Measurements from ENCODE around the gene C22orf23.
A peak's percentile ranks its signal among the peaks of the same experiment; 100 is the strongest.

The C22orf23 gene

GRCh38 chr22:37918580-37919270 lies 34.7 kb downstream of the C22orf23 start:
- Histone ChIP-seq H3K4me2 (peak overlapping the region; percentile 81), H3K27me3 (no peaks in the 10 kb centered on the region), H4K20me1 (peaks cover 1% of the 10 kb centered on the region), H3K36me3 (peaks cover 44% of the 10 kb centered on the region), H3K27ac (peak overlapping the region; percentile 73), H3K9ac (peak overlapping the region; percentile 53; the same call in 1 of the 2 replicates), H3K4me3 (peak overlapping the region; percentile 12; the same call in 1 of the 2 replicates), H3K4me1 (peaks cover 91% of the 10 kb centered on the region), H3K9me3 (no peaks in the 10 kb centered on the region)
- TF ChIP-seq Cebpa-rat (IDR thresholded peaks at IDR 0.05), result no peak

- no peaks in the 10 kb centered on the region for H3K9me3 ChIP-seq
- peaks cover 8% of the 10 kb centered on the region for H4K20me1 ChIP-seq
- no peaks in the 10 kb centered on the region for H3K27me3 ChIP-seq
- H3K4me2 ChIP-seq, result peak overlapping the region; percentile 81
- H3K4me3 ChIP-seq, result peak overlapping the region; percentile 12; the same call in 1 of the 2 replicates
- peak overlapping the region; percentile 73 for H3K27ac ChIP-seq
- H3K9ac ChIP-seq, result peak overlapping the region; percentile 53; the same call in 1 of the 2 replicates
- no peak for TF ChIP-seq Cebpa-rat (IDR thresholded peaks at IDR 0.05)
- H3K4me1 ChIP-seq, result peaks cover 91% of the 10 kb centered on the region
- peaks cover 44% of the 10 kb centered on the region for H3K36me3 ChIP-seq
Measured at GRCh38 chr22:37917874-37918548, 35.4 kb downstream of the C22orf23 start.

DNA sequence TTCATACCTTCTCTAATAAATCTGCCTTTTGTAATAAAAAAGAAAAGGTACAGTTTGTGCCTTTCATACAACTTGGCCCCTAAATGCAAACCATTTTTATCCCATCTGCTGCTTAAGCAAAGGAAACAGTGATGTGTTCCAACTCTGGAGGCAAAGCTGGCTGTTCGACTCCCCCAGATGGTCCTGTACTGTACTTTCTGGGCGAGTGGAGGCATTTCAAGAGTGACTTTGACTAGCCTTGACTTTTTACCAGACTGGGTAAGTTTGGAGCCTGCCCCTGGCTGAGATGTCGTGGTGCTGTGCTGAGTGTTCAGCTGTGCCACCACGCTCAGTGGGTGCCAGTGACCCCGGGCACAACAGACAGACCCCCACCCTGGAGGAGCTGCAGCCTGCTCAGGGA lies 37.1 kb downstream of the C22orf23 start:
- Histone ChIP-seq H3K27ac (peak overlapping the region; percentile 22; the same call in 1 of the 2 replicates), H3K4me2 (no peak overlapping the region), H3K9me3 (no peaks in the 10 kb centered on the region), H3K27me3 (no peaks in the 10 kb centered on the region), H3K4me3 (no peak overlapping the region), H3K36me3 (peaks cover 49% of the 10 kb centered on the region), H3K9ac (no peak overlapping the region), H3K4me1 (peaks cover 94% of the 10 kb centered on the region), H4K20me1 (peaks cover 25% of the 10 kb centered on the region)
- no peak for TF ChIP-seq Cebpa-rat (IDR thresholded peaks at IDR 0.05)

GRCh38 chr22:37913233-37913721 lies 40.1 kb downstream of the C22orf23 start:
- Histone ChIP-seq H3K9ac (no peak overlapping the region), H3K4me2 (peak overlapping the region; percentile 82), H4K20me1 (peaks cover 52% of the 10 kb centered on the region), H3K9me3 (no peaks in the 10 kb centered on the region), H3K27ac (0 out of 2 replicates have a peak overlapping the region, but pooled peaks have one; percentile 15), H3K36me3 (peaks cover 37% of the 10 kb centered on the region), H3K27me3 (no peaks in the 10 kb centered on the region), H3K4me3 (no peak overlapping the region), H3K4me1 (peaks cover 94% of the 10 kb centered on the region)
- TF ChIP-seq Cebpa-rat (IDR thresholded peaks at IDR 0.05), result no peak

DNA sequence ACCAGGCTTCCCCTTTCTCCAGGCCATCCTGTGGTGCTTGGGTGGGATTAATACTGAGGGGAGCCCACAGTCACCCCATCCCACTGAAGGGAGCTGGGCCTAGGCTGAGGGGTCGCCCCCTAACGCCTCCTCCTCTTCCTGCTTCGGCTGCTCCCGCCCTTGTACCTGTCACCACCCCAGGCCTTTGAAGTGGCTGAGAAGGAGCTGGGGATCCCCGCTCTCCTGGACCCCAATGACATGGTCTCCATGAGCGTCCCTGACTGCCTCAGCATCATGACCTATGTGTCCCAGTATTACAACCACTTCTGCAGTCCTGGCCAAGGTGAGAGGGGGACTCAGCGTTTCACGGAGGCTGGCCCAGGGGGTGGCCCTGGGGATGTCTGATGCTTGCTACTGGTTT lies 41.2 kb downstream of the C22orf23 start:
- Histone ChIP-seq H3K4me1 (peaks cover 94% of the 10 kb centered on the region), H4K20me1 (peaks cover 63% of the 10 kb centered on the region), H3K9me3 (no peaks in the 10 kb centered on the region), H3K9ac (no peak overlapping the region), H3K27ac (peak overlapping the region; percentile 14; the same call in 1 of the 2 replicates), H3K4me2 (peak overlapping the region; percentile 82), H3K36me3 (peaks cover 27% of the 10 kb centered on the region), H3K27me3 (no peaks in the 10 kb centered on the region), H3K4me3 (no peak overlapping the region)
- no peak for TF ChIP-seq Cebpa-rat (IDR thresholded peaks at IDR 0.05)

GRCh38 chr22:37911697-37912096 lies 41.7 kb downstream of the C22orf23 start:
- peak overlapping the region; percentile 82 for H3K4me2 ChIP-seq
- peaks cover 22% of the 10 kb centered on the region for H3K36me3 ChIP-seq
- no peak for TF ChIP-seq Cebpa-rat (IDR thresholded peaks at IDR 0.05)
- H3K9me3 ChIP-seq, result no peaks in the 10 kb centered on the region
- H3K4me1 ChIP-seq, result peaks cover 94% of the 10 kb centered on the region
- 0 out of 2 replicates have a peak overlapping the region, but pooled peaks have one; percentile 47 for H3K9ac ChIP-seq
- H3K4me3 ChIP-seq, result no peak overlapping the region
- H4K20me1 ChIP-seq, result peaks cover 66% of the 10 kb centered on the region
- peak overlapping the region; percentile 25; the same call in 1 of the 2 replicates for H3K27ac ChIP-seq
- H3K27me3 ChIP-seq, result no peaks in the 10 kb centered on the region

DNA sequence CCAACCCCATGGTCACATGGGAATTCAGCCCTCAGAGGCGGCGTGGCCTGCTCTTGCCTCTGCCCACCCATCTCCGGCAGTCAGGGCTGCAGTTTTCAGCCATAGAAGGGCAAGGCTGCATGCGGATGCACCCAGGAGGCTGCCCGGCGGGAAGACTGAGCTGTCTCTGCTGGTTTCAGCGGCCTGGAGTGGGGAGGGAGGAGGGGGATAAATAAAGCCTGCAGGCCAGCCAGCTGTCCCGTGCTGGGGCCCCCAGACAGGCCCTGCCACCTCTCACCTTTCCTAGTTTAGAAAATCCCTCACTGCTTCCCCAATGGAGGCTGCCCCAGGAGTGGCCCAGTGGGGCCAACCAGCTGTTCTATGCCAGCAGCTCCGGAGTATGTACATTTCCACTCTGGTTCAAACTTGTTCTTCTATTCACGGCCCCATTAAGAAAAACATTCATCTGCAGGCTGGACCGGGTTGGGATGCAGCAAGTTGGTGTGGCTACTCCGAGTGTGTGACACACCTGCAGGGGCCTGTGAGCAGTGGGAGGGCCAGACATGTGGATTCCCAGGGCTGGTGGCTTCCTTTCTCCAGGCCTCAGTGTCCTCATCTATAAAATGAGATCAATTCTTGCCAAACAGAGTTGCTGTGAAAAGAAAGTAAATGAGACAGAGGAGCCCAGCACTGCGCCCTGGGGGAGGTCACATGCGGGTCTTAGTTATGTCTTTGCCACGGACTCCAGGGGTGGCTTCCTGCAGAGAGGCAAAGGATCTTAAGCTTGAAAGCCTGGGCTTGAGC lies 42.3 kb downstream of the C22orf23 start:
- Histone ChIP-seq H3K9me3 (no peaks in the 10 kb centered on the region), H3K27ac (peak overlapping the region; percentile 25), H3K9ac (peak overlapping the region; percentile 47), H3K4me2 (peak overlapping the region; percentile 82), H3K27me3 (no peaks in the 10 kb centered on the region), H3K4me3 (no peak overlapping the region), H4K20me1 (peaks cover 66% of the 10 kb centered on the region), H3K4me1 (peaks cover 89% of the 10 kb centered on the region), H3K36me3 (peaks cover 16% of the 10 kb centered on the region)
- TF ChIP-seq Cebpa-rat (IDR thresholded peaks at IDR 0.05), result no peak

DNA sequence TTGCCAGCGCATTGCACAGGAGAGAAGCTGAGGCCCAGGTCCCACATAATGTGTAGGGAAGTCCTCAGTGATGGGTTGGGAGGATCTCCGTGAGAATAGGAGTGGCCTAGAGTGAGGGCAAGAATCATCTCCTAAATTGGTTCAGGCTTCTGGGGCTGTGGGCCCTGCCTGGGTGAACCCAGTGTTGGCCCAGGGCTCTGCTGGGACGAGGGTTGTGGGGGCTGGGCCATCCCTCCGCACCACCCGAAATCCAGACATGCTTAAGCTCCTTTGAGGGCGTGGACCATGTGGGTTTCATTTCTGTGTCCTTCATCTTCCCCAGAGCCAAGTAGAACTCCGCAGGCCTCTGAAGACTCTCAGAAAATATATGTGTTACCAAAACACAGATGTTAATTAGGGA lies 43.6 kb downstream of the C22orf23 start:
- H3K36me3 ChIP-seq, result peaks cover 10% of the 10 kb centered on the region; the same call in 1 of the 2 replicates
- H3K27me3 ChIP-seq, result no peaks in the 10 kb centered on the region
- H3K9ac ChIP-seq, result peak overlapping the region; percentile 14; the same call in 1 of the 2 replicates
- peak overlapping the region; percentile 25; the same call in 1 of the 2 replicates for H3K27ac ChIP-seq
- peak overlapping the region; percentile 82 for H3K4me2 ChIP-seq
- H3K4me1 ChIP-seq, result peaks cover 93% of the 10 kb centered on the region
- no peak overlapping the region for H3K4me3 ChIP-seq
- peaks cover 66% of the 10 kb centered on the region for H4K20me1 ChIP-seq
- H3K9me3 ChIP-seq, result no peaks in the 10 kb centered on the region
- no peak for TF ChIP-seq Cebpa-rat (IDR thresholded peaks at IDR 0.05)
